ENCODE results near the gene NUP62. TPM values are rescaled to one million over a fixed set of nuclear protein-coding genes. Genes with fewer than 3 reads are reported as not detected.

NUP62 gene
- total RNA-seq, 6 experiments from 2014 or later = 9.3 to 55.5 (median 32.6) TPM

GRCh38 chr19:49864890-49865289 is 64.4 kb downstream of the NUP62 start:
- intact Hi-C loops (cut with DNase I) = no loop called here
- no peaks in the 10 kb centered on the region for H3K9me3 ChIP-seq
- peak in 1 of 3 donors; percentile 24 for DNase-seq
- H3K27me3 ChIP-seq = no peaks in the 10 kb centered on the region
- no peak for ATAC-seq
- TF ChIP-seq CTCF (IDR thresholded peaks at IDR 0.05) (no peak), POLR2A (IDR thresholded peaks at IDR 0.05) (no peak)
- no peak overlapping the region for H3K4me3 ChIP-seq
- H3K4me1 ChIP-seq = peaks cover 4 to 31% (median 13%) of the 10 kb centered on the region in 4 donors
- WGBS (ENCODE audit: insufficient coverage, low coverage, low lambda C conversion rate, missing lambda C conversion rate) = 83% methylated on average over 1 of the region's 13 CpGs
- no peak overlapping the region for H3K27ac ChIP-seq
- H3K36me3 ChIP-seq = peaks cover 3 to 13% (median 4%) of the 10 kb centered on the region in 4 donors

- intact Hi-C loops (cut with DNase I) = no loop called here
- H3K27me3 ChIP-seq = no peaks in the 10 kb centered on the region
- peaks cover 3 to 19% (median 4%) of the 10 kb centered on the region in 4 donors for H3K36me3 ChIP-seq
- DNase-seq = peak; percentile 26 to 54 (median 49)
- no peaks in the 10 kb centered on the region for H3K9me3 ChIP-seq
- no peak overlapping the region for H3K27ac ChIP-seq
- ATAC-seq = no peak
- H3K4me3 ChIP-seq = no peak overlapping the region
- no peak for TF ChIP-seq CTCF (IDR thresholded peaks at IDR 0.05)
- no peak for TF ChIP-seq POLR2A (IDR thresholded peaks at IDR 0.05)
- peaks cover 4 to 28% (median 13%) of the 10 kb centered on the region in 4 donors for H3K4me1 ChIP-seq
- 91% methylated on average over 8 of the region's 17 CpGs for WGBS (ENCODE audit: insufficient coverage, low coverage, low lambda C conversion rate, missing lambda C conversion rate)
These were observed 65.4 kb downstream of the NUP62 start for GRCh38 chr19:49863935-49864320.

GRCh38 chr19:49863254-49863934 is 65.9 kb downstream of the NUP62 start:
- peaks cover 3 to 23% (median 4%) of the 10 kb centered on the region in 4 donors for H3K36me3 ChIP-seq
- H3K27me3 ChIP-seq = no peaks in the 10 kb centered on the region
- H3K9me3 ChIP-seq = no peaks in the 10 kb centered on the region
- peaks cover 4 to 23% (median 11%) of the 10 kb centered on the region in 4 donors for H3K4me1 ChIP-seq
- TF ChIP-seq POLR2A (IDR thresholded peaks at IDR 0.05) (no peak), CTCF (IDR thresholded peaks at IDR 0.05) (no peak)
- WGBS (ENCODE audit: insufficient coverage, low coverage, low lambda C conversion rate, missing lambda C conversion rate) = 93% methylated on average over 17 of the region's 24 CpGs
- ATAC-seq (no peak), DNase-seq (peak; percentile 27 to 48 (median 45))
- no peak overlapping the region for H3K4me3 ChIP-seq
- no peak overlapping the region for H3K27ac ChIP-seq
- intact Hi-C loops (cut with DNase I) = no loop called here

GRCh38 chr19:49862391-49863253 is 66.7 kb downstream of the NUP62 start:
- Histone ChIP-seq H3K9me3 (no peaks in the 10 kb centered on the region), H3K27me3 (no peaks in the 10 kb centered on the region), H3K36me3 (peaks cover 3 to 30% (median 6%) of the 10 kb centered on the region in 4 donors), H3K27ac (no peak overlapping the region), H3K4me1 (peaks cover under 1 to 23% (median 11%) of the 10 kb centered on the region in 4 donors), H3K4me3 (no peak overlapping the region)
- 69% methylated on average over 9 of the region's 49 CpGs for WGBS (ENCODE audit: insufficient coverage, low coverage, low lambda C conversion rate, missing lambda C conversion rate)
- TF ChIP-seq CTCF (IDR thresholded peaks at IDR 0.05) (no peak), POLR2A (IDR thresholded peaks at IDR 0.05) (no peak)
- DNase-seq = peak; percentile 36 to 58 (median 53)
- intact Hi-C loops (cut with DNase I) = no loop called here
- no peak for ATAC-seq

Measured in right lobe of liver (tissue), 6 donors.